OCI-LY1 (cell line): ENCODE data around the gene BAZ2A.
"Not testable (repeated sequence)": the region's sequence is repeated elsewhere in the genome, so short reads cannot be mapped to it uniquely, and the experiment has no call there.

Experiments
- H2AFZ ChIP-seq: fragments of 200-600 bp; sonication (generic), shearing (Covaris generic); 2 replicates; pipeline ENCODE4 v1.6.0; 2014; ENCODE audit warnings: antibody characterized with exemption, mild to moderate bottlenecking, low read length
- H3F3A ChIP-seq: fragments of 200-600 bp; sonication (generic), shearing (Covaris generic); 2 replicates; pipeline ENCODE4 v1.6.0; 2014; ENCODE audit warnings: mild to moderate bottlenecking, antibody characterized with exemption, low read length, moderate library complexity; ENCODE audit not compliant: insufficient read depth
- H3K27ac ChIP-seq: fragments of 200-600 bp; sonication (generic); 2 replicates; pipeline ENCODE4 v1.5.1; 2014; ENCODE audit warnings: low read length, mixed run types, mild to moderate bottlenecking, low read depth; ENCODE audit not compliant: poor library complexity, severe bottlenecking
- H3K27me3 ChIP-seq: fragments of 200-600 bp; sonication (generic); 2 replicates; pipeline ENCODE4 v1.6.0; 2014; ENCODE audit warnings: antibody characterized with exemption, mild to moderate bottlenecking, low read length, moderate library complexity; ENCODE audit not compliant: insufficient read depth
- H3K36me3 ChIP-seq: fragments of 200-600 bp; sonication (generic); 2 replicates; pipeline ENCODE4 v1.6.1; 2014; ENCODE audit warnings: mild to moderate bottlenecking, antibody characterized with exemption, low read length, moderate library complexity, mixed read lengths; ENCODE audit not compliant: insufficient read depth
- H3K4me1 ChIP-seq: fragments of 200-600 bp; sonication (generic); 2 replicates; pipeline ENCODE4 v1.5.1; 2014; ENCODE audit warnings: mild to moderate bottlenecking, low read length, moderate library complexity; ENCODE audit not compliant: insufficient read depth, severe bottlenecking
- H3K4me2 ChIP-seq: fragments of 200-600 bp; sonication (generic), shearing (Covaris generic); 2 replicates; pipeline ENCODE4 v1.6.1; 2014; ENCODE audit warnings: low read length
- H3K4me3 ChIP-seq: fragments of 200-600 bp; sonication (generic); 2 replicates; pipeline ENCODE4 v1.5.1; 2014; ENCODE audit warnings: low read length, low read depth, mild to moderate bottlenecking, mixed read lengths; ENCODE audit not compliant: poor library complexity, severe bottlenecking
- H3K79me2 ChIP-seq: fragments of 200-600 bp; shearing (Covaris generic); 2 replicates; pipeline ENCODE4 v1.6.1; 2016; ENCODE audit warnings: mixed run types, low read length, mixed read lengths; ENCODE audit not compliant: insufficient read depth
- H3K9ac ChIP-seq: fragments of 200-600 bp; sonication (generic), shearing (Covaris generic); 2 replicates; pipeline ENCODE4 v1.6.1; 2014; ENCODE audit warnings: mild to moderate bottlenecking, low read length, mixed read lengths
- H3K9me2 ChIP-seq: fragments of 200-600 bp; sonication (generic), shearing (Covaris generic); 2 replicates; pipeline ENCODE4 v1.6.1; 2014; ENCODE audit warnings: low read depth, mild to moderate bottlenecking, low read length, mixed read lengths
- H3K9me3 ChIP-seq: fragments of 200-600 bp; shearing (Covaris generic); 2 replicates; pipeline ENCODE4 v1.6.1; 2014; ENCODE audit warnings: low read length, mixed read lengths
- H4K20me1 ChIP-seq: fragments of 200-600 bp; sonication (generic), shearing (Covaris generic); 2 replicates; pipeline ENCODE4 v1.6.0; 2016; ENCODE audit warnings: mild to moderate bottlenecking, low read length; ENCODE audit not compliant: insufficient read depth
- CTCF ChIP-seq: fragments of 200-600 bp; sonication (generic), shearing (Covaris generic); IDR thresholded peaks from 2 replicates; pipeline ENCODE4 v1.5.1; 2017; ENCODE audit warnings: mild to moderate bottlenecking, antibody characterized with exemption, low read length, moderate library complexity, mixed read lengths
- EZH2 ChIP-seq: fragments of 200-600 bp; sonication (generic), shearing (Covaris generic); IDR thresholded peaks from 2 replicates; pipeline ENCODE4 v1.8.0; 2017; ENCODE audit warnings: borderline replicate concordance, mixed run types, mild to moderate bottlenecking, antibody characterized with exemption, low read length, moderate library complexity, mixed read lengths

Gene BAZ2A

GRCh38 chr12:56585098-56585497 is 45.0 kb downstream of the BAZ2A start:
- Histone ChIP-seq H3K9me2 (no peaks in the 10 kb centered on the region), H3K36me3 (no peaks in the 10 kb centered on the region), H3K9ac (no peak overlapping the region), H4K20me1 (no peaks in the 10 kb centered on the region), H3K27ac (no peak overlapping the region), H3K27me3 (no peaks in the 10 kb centered on the region), H3K79me2 (no peaks in the 10 kb centered on the region), H3K4me3 (no peak overlapping the region), H3F3A (no peaks in the 10 kb centered on the region), H3K4me1 (no peaks in the 10 kb centered on the region), H3K9me3 (no peaks in the 10 kb centered on the region), H3K4me2 (no peak overlapping the region), H2AFZ (no peak overlapping the region)
- no peak for TF ChIP-seq EZH2
- no peak for TF ChIP-seq CTCF

GRCh38 chr12:56581418-56582145 is 48.5 kb downstream of the BAZ2A start:
- Histone ChIP-seq H3K27me3 (no peaks in the 10 kb centered on the region), H3K36me3 (no peaks in the 10 kb centered on the region), H3K79me2 (no peaks in the 10 kb centered on the region), H3K4me3 (no peak overlapping the region), H2AFZ (no peak overlapping the region), H3K9me3 (no peaks in the 10 kb centered on the region), H3K27ac (no peak overlapping the region), H3K4me1 (no peaks in the 10 kb centered on the region), H4K20me1 (no peaks in the 10 kb centered on the region), H3K9me2 (no peaks in the 10 kb centered on the region), H3F3A (no peaks in the 10 kb centered on the region), H3K9ac (no peak overlapping the region), H3K4me2 (no peak overlapping the region)
- TF ChIP-seq CTCF (no peak), EZH2 (no peak)

GRCh38 chr12:56578983-56579546 is 51.1 kb downstream of the BAZ2A start:
- Histone ChIP-seq H3K27me3 (no peaks in the 10 kb centered on the region; the same call in 1 of the 2 replicates), H2AFZ (no peak overlapping the region), H3K4me1 (no peaks in the 10 kb centered on the region), H3K36me3 (no peaks in the 10 kb centered on the region), H3K9me3 (no peaks in the 10 kb centered on the region), H4K20me1 (no peaks in the 10 kb centered on the region), H3K9me2 (no peaks in the 10 kb centered on the region), H3K9ac (no peak overlapping the region), H3K79me2 (no peaks in the 10 kb centered on the region), H3F3A (no peaks in the 10 kb centered on the region), H3K4me3 (no peak overlapping the region), H3K4me2 (no peak overlapping the region), H3K27ac (no peak overlapping the region)
- no peak for TF ChIP-seq CTCF
- no peak for TF ChIP-seq EZH2

GRCh38 chr12:56577248-56577647 is 52.9 kb downstream of the BAZ2A start:
- not testable (repeated sequence) for H3K4me2 ChIP-seq, H3K27ac ChIP-seq, H3K9me2 ChIP-seq, H3K27me3 ChIP-seq, H3K4me1 ChIP-seq, H3K9ac ChIP-seq, H2AFZ ChIP-seq, H3K79me2 ChIP-seq, H3F3A ChIP-seq, H3K9me3 ChIP-seq, H3K4me3 ChIP-seq, H3K36me3 ChIP-seq, H4K20me1 ChIP-seq
